HG03095 (cell line): ENCODE data around the gene PEAK1.

ENCODE experiments used
- ATAC-seq: cut with Tn5 transposase; IDR thresholded peaks from one replicate; pipeline ENCODE4 v1.9.1; 2021; ENCODE audit warnings: moderate library complexity; ENCODE audit not compliant: unreplicated experiment

PEAK1 gene

GRCh38 chr15:77143191-77143590 is 276.7 kb downstream of the PEAK1 start:
- no peak for ATAC-seq

- no peak for ATAC-seq
These were observed 279.7 kb downstream of the PEAK1 start for GRCh38 chr15:77140220-77140619.

GRCh38 chr15:77139312-77139711 is 280.6 kb downstream of the PEAK1 start:
- ATAC-seq, result no peak

- no peak for ATAC-seq
These were observed 281.8 kb downstream of the PEAK1 start for GRCh38 chr15:77138167-77138522.

- ATAC-seq, result no peak
These were observed 284.7 kb downstream of the PEAK1 start for GRCh38 chr15:77135181-77135580.

- no peak for ATAC-seq
These were observed 289.5 kb downstream of the PEAK1 start for GRCh38 chr15:77130315-77130930.

- no peak for ATAC-seq
These were observed 292.3 kb downstream of the PEAK1 start for GRCh38 chr15:77127626-77128025.

GRCh38 chr15:77126529-77127326 is 293.2 kb downstream of the PEAK1 start:
- no peak for ATAC-seq

GRCh38 chr15:77123854-77124253 is 296.1 kb downstream of the PEAK1 start:
- no peak for ATAC-seq

- ATAC-seq, result no peak
These were observed 297.3 kb downstream of the PEAK1 start for GRCh38 chr15:77122576-77122975.

GRCh38 chr15:77121599-77121998 is 298.3 kb downstream of the PEAK1 start:
- ATAC-seq, result no peak

GRCh38 chr15:77120576-77120975 is 299.3 kb downstream of the PEAK1 start:
- no peak for ATAC-seq

GRCh38 chr15:77119446-77119845 is 300.5 kb downstream of the PEAK1 start:
- ATAC-seq, result no peak

- no peak for ATAC-seq
These were observed 301.0 kb downstream of the PEAK1 start for GRCh38 chr15:77118882-77119321.

- ATAC-seq, result no peak
These were observed 304.7 kb downstream of the PEAK1 start for GRCh38 chr15:77115179-77115578.

- ATAC-seq, result no peak
These were observed 306.9 kb downstream of the PEAK1 start for GRCh38 chr15:77112838-77113504.

GRCh38 chr15:77111789-77112188 is 308.1 kb downstream of the PEAK1 start:
- ATAC-seq, result no peak

- ATAC-seq, result no peak
These were observed 312.2 kb downstream of the PEAK1 start for GRCh38 chr15:77107531-77108355.

- ATAC-seq, result no peak
These were observed 312.8 kb downstream of the PEAK1 start for GRCh38 chr15:77107068-77107467.

GRCh38 chr15:77104155-77104554 is 315.7 kb downstream of the PEAK1 start:
- ATAC-seq, result no peak
